A549 (cell line): Measurements from ENCODE around the gene EEIG1.

Experiments
- BHLHE40 ChIP-seq: IDR thresholded peaks from 2 replicates; pipeline ENCODE4 v1.6.1; 2012; ENCODE audit warnings: low read depth, low read length, inconsistent platforms
- FOSB ChIP-seq: fragments of 250-450 bp; sonication (Bioruptor Pico); IDR thresholded peaks from 2 replicates; pipeline ENCODE4 v1.5.0; 2020; ENCODE audit warnings: mild to moderate bottlenecking, moderate library complexity
- POLR2A ChIP-seq: IDR thresholded peaks from 2 replicates; pipeline ENCODE4 v1.6.1; 2012; ENCODE audit warnings: mild to moderate bottlenecking, low read length
- RAD21 ChIP-seq, 2 experiments: fragments of >200 bp in 1 of 2; sonication (Bioruptor Twin) in 1 of 2; formaldehyde crosslinking in 1 of 2; IDR thresholded peaks in 1 of 2; conservative IDR thresholded peaks in 1 of 2; 2 replicates in 1 of 2; 3 replicates in 1 of 2; pipeline ENCODE4 v1.6.1; 2012 to 2018; ENCODE audit warnings: inconsistent platforms in 1 of 2
- RARB ChIP-seq: fragments of 250-450 bp; sonication (Bioruptor Pico); IDR thresholded peaks from 2 replicates; pipeline ENCODE4 v1.8.0; 2021; ENCODE audit warnings: mild to moderate bottlenecking, moderate library complexity
- TP53 ChIP-seq: fragments of 250-450 bp; sonication (Bioruptor Pico); IDR thresholded peaks from 2 replicates; pipeline ENCODE4 v1.5.0; 2021; ENCODE audit warnings: mild to moderate bottlenecking, moderate library complexity
- TF ChIP-seq, protein P1 (sequence below): IDR thresholded peaks from 2 replicates; pipeline ENCODE4 v1.6.1; 2012; ENCODE audit warnings: low read depth, borderline replicate concordance
- TF ChIP-seq, protein P2 (sequence below): fragments of >200 bp; sonication (Bioruptor Twin); formaldehyde crosslinking; IDR thresholded peaks from 3 replicates; pipeline ENCODE4 v1.5.1; 2016
- TF ChIP-seq, protein P3 (sequence below): fragments of >200 bp; sonication (Bioruptor Twin); formaldehyde crosslinking; IDR thresholded peaks from 3 replicates; pipeline ENCODE4 v1.6.1; 2016

DNA sequence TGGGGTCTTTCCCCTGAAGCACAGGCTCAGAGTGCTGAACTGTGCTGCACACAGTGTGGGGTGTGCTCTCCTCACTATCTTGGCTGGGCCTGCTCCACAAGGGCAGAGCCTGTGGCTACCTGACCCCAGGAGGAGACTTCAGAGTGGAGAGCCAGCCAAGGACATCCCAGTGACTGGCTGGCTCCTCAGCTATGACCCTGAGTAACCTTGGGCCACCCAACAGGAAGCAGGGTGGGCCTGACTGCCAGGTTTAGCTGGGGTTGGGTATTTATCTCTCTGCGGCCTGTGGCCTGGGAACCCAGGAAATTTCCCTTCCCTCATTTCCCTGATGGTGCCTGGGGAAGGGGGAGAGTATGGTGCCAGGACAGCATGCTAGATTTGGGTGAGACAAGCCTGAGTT is 2.1 kb upstream of the EEIG1 start:
- no peak for TF ChIP-seq RARB (CRISPR knock-in tag)
- TF ChIP-seq FOSB: no peak
- TF ChIP-seq, protein P1, sequence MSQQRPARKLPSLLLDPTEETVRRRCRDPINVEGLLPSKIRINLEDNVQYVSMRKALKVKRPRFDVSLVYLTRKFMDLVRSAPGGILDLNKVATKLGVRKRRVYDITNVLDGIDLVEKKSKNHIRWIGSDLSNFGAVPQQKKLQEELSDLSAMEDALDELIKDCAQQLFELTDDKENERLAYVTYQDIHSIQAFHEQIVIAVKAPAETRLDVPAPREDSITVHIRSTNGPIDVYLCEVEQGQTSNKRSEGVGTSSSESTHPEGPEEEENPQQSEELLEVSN: no peak
- no peak for TF ChIP-seq RAD21 (conservative IDR thresholded peaks at IDR 0.05 in 1 of 2, IDR thresholded peaks at IDR 0.05 in 1 of 2)
- TF ChIP-seq POLR2A: no peak
- TF ChIP-seq, protein P2, sequence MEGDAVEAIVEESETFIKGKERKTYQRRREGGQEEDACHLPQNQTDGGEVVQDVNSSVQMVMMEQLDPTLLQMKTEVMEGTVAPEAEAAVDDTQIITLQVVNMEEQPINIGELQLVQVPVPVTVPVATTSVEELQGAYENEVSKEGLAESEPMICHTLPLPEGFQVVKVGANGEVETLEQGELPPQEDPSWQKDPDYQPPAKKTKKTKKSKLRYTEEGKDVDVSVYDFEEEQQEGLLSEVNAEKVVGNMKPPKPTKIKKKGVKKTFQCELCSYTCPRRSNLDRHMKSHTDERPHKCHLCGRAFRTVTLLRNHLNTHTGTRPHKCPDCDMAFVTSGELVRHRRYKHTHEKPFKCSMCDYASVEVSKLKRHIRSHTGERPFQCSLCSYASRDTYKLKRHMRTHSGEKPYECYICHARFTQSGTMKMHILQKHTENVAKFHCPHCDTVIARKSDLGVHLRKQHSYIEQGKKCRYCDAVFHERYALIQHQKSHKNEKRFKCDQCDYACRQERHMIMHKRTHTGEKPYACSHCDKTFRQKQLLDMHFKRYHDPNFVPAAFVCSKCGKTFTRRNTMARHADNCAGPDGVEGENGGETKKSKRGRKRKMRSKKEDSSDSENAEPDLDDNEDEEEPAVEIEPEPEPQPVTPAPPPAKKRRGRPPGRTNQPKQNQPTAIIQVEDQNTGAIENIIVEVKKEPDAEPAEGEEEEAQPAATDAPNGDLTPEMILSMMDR: no peak
- TF ChIP-seq TP53: no peak
- TF ChIP-seq, protein P3, sequence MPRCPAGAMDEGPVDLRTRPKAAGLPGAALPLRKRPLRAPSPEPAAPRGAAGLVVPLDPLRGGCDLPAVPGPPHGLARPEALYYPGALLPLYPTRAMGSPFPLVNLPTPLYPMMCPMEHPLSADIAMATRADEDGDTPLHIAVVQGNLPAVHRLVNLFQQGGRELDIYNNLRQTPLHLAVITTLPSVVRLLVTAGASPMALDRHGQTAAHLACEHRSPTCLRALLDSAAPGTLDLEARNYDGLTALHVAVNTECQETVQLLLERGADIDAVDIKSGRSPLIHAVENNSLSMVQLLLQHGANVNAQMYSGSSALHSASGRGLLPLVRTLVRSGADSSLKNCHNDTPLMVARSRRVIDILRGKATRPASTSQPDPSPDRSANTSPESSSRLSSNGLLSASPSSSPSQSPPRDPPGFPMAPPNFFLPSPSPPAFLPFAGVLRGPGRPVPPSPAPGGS: no peak
- TF ChIP-seq BHLHE40: no peak
